HEK293 (cell line): ENCODE measurements around the gene CHST9.

Source experiments
- CTCF ChIA-PET: fragments of 350-600 bp; formaldehyde crosslinking; extraction: SDS; loops from one replicate; lab custom pipeline; 2021; ENCODE audit warnings: antibody characterized with exemption; lab: Yijun Ruan, JAX
- POLR2A ChIA-PET: fragments of 300-600 bp; formaldehyde crosslinking; extraction: SDS; loops from one replicate; lab custom pipeline; 2020; ENCODE audit warnings: antibody characterized with exemption, inconsistent platforms; lab: Yijun Ruan, JAX
- H3K27ac ChIP-seq: fragments of 200-500 bp; sonication (Bioruptor generic); 2 replicates; pipeline ENCODE4 v1.5.1; 2014; ENCODE audit warnings: low read depth, low read length, control low read depth, inconsistent platforms; ENCODE audit errors: extremely low read depth
- H3K36me3 ChIP-seq, 2 experiments: fragments of 200-500 bp in 1 of 2; sonication (Bioruptor generic) in 1 of 2; 1 replicate in 1 of 2; 2 replicates in 1 of 2; pipeline ENCODE4 v1.5.1; 2014 to 2017; ENCODE audit warnings: inconsistent platforms in 2 of 2, low read length in 2 of 2; ENCODE audit not compliant: control insufficient read depth in 2 of 2, insufficient read depth in 1 of 2
- H3K4me1 ChIP-seq: fragments of 200-500 bp; sonication (Bioruptor generic); 2 replicates; pipeline ENCODE4 v1.5.1; 2014; ENCODE audit warnings: mild to moderate bottlenecking, low read length, inconsistent platforms; ENCODE audit not compliant: control insufficient read depth, insufficient read depth
- H3K4me3 ChIP-seq: 2 replicates; pipeline ENCODE4 v1.5.1; 2011; ENCODE audit warnings: low read depth, mild to moderate bottlenecking, control low read depth, low read length, moderate library complexity
- H3K9me3 ChIP-seq: fragments of 200-500 bp; sonication (Bioruptor generic); 2 replicates; pipeline ENCODE4 v1.5.1; 2014; ENCODE audit warnings: low read depth, low read length, inconsistent platforms; ENCODE audit not compliant: control insufficient read depth, insufficient read depth
- HOXA7 ChIP-seq: sonication (generic); formaldehyde crosslinking; IDR thresholded peaks from 2 replicates; pipeline ENCODE4 v1.8.1; 2022; ENCODE audit warnings: missing genetic modification reagents, borderline replicate concordance
- KLF1 ChIP-seq: fragments of 450-650 bp; formaldehyde crosslinking; IDR thresholded peaks from 2 replicates; pipeline ENCODE4 v1.5.1; 2016; ENCODE audit warnings: missing biosample characterization, missing genetic modification characterization
- ZEB2 ChIP-seq: fragments of 450-650 bp; formaldehyde crosslinking; IDR thresholded peaks from 2 replicates; pipeline ENCODE4 v1.5.1; 2016; ENCODE audit warnings: missing biosample characterization, missing genetic modification characterization
- ZNF157 ChIP-seq: fragments of 450-650 bp; formaldehyde crosslinking; IDR thresholded peaks from 2 replicates; pipeline ENCODE4 v1.5.1; 2016; ENCODE audit warnings: missing biosample characterization, missing genetic modification characterization
- ZNF223 ChIP-seq: fragments of 450-650 bp; formaldehyde crosslinking; IDR thresholded peaks from 2 replicates; pipeline ENCODE4 v1.5.1; 2016; ENCODE audit warnings: missing biosample characterization, missing genetic modification characterization
- ZNF544 ChIP-seq: fragments of 450-650 bp; formaldehyde crosslinking; IDR thresholded peaks from 2 replicates; pipeline ENCODE4 v1.5.0; 2017; ENCODE audit warnings: missing biosample characterization, missing genetic modification characterization
- TF ChIP-seq, protein P1 (sequence below): fragments of 450-650 bp; formaldehyde crosslinking; IDR thresholded peaks from 2 replicates; pipeline ENCODE4 v1.5.1; 2017; ENCODE audit warnings: missing biosample characterization, missing genetic modification characterization
- TF ChIP-seq, protein P2 (sequence below): fragments of 450-650 bp; formaldehyde crosslinking; IDR thresholded peaks from 2 replicates; pipeline ENCODE4 v1.5.1; 2016; ENCODE audit warnings: missing biosample characterization, missing genetic modification characterization
- TF ChIP-seq, protein P3 (sequence below): fragments of 450-650 bp; formaldehyde crosslinking; optimal IDR thresholded peaks from 2 replicates; pipeline ENCODE3; 2016; ENCODE audit warnings: missing biosample characterization, mild to moderate bottlenecking, missing genetic modification characterization
- TF ChIP-seq, protein P4 (sequence below): fragments of 450-650 bp; formaldehyde crosslinking; IDR thresholded peaks from 2 replicates; pipeline ENCODE4 v1.5.1; 2016; ENCODE audit warnings: missing biosample characterization, missing genetic modification characterization
- TF ChIP-seq, protein P5 (sequence below): fragments of 450-650 bp; formaldehyde crosslinking; conservative IDR thresholded peaks from 2 replicates; pipeline ENCODE4 v1.5.1; 2016; ENCODE audit warnings: low read depth, missing biosample characterization, missing genetic modification characterization

The CHST9 gene

DNA sequence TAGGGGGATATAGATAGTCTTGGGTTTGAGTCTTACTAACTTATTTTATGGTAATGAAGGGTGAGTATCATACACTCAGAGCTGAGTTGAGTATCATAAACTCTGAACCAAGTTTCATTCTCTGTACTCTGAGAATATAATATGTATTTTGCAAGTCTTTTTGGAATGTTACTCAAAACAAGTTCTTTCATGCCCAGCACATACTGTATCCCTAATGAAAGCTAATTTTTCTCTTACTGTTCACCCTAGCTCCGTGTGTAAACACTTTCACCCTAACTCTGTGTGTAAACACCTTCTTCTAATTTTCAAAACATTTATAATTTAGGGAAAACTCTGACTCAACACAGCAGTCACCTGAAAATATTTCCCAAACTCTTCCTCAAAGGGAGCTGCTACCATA, 29.7 kb upstream of the CHST9 start (continued):
- TF ChIP-seq, protein P1, sequence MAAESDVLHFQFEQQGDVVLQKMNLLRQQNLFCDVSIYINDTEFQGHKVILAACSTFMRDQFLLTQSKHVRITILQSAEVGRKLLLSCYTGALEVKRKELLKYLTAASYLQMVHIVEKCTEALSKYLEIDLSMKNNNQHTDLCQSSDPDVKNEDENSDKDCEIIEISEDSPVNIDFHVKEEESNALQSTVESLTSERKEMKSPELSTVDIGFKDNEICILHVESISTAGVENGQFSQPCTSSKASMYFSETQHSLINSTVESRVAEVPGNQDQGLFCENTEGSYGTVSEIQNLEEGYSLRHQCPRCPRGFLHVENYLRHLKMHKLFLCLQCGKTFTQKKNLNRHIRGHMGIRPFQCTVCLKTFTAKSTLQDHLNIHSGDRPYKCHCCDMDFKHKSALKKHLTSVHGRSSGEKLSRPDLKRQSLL (tag by site-specific recombination): no peak

DNA sequence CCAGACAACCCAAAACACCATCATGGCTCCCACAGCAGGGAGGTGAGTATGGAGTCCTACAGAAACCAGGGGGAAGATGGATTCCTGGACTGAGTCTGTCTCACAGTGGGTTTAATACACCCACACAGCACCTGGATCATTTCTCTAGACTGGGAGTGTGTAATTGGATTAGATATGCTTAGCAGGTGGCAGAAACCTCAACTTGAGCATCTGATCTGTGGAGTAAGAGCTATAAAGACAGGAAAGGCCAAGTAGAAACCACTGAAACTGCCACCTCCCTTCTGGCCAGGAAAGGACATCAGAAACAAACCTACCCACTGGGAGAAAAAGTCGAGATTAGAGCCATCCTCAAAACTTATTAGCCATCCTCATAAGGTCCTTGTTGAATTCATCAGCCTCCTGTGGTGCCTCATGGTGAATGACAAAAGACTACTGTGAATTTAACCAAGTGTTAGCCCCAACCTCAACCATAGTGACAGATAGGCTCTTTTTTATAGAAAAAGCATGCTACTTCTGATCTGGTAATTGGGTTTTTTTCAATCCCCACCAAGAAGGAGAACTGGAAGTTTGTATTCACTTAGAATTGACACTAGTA, 28.1 kb upstream of the CHST9 start:
- Histone ChIP-seq H3K9me3 (no peaks in the 10 kb centered on the region), H3K4me1 (no peaks in the 10 kb centered on the region), H3K4me3 (no peak overlapping the region), H3K36me3 (no peaks in the 10 kb centered on the region), H3K27ac (no peak overlapping the region)
- TF ChIP-seq ZNF223 (tag by site-specific recombination) (no peak), ZNF544 (no peak), ZEB2 (tag by site-specific recombination) (no peak), HOXA7 (no peak)
- TF ChIP-seq, protein P2, sequence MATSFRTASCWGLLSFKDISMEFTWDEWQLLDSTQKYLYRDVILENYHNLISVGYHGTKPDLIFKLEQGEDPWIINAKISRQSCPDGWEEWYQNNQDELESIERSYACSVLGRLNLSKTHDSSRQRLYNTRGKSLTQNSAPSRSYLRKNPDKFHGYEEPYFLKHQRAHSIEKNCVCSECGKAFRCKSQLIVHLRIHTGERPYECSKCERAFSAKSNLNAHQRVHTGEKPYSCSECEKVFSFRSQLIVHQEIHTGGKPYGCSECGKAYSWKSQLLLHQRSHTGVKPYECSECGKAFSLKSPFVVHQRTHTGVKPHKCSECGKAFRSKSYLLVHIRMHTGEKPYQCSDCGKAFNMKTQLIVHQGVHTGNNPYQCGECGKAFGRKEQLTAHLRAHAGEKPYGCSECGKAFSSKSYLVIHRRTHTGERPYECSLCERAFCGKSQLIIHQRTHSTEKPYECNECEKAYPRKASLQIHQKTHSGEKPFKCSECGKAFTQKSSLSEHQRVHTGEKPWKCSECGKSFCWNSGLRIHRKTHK (tag by site-specific recombination): no peak
- TF ChIP-seq, protein P3, sequence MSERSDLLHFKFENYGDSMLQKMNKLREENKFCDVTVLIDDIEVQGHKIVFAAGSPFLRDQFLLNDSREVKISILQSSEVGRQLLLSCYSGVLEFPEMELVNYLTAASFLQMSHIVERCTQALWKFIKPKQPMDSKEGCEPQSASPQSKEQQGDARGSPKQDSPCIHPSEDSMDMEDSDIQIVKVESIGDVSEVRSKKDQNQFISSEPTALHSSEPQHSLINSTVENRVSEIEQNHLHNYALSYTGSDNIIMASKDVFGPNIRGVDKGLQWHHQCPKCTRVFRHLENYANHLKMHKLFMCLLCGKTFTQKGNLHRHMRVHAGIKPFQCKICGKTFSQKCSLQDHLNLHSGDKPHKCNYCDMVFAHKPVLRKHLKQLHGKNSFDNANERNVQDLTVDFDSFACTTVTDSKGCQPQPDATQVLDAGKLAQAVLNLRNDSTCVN (tag by site-specific recombination): no peak
- TF ChIP-seq, protein P4, sequence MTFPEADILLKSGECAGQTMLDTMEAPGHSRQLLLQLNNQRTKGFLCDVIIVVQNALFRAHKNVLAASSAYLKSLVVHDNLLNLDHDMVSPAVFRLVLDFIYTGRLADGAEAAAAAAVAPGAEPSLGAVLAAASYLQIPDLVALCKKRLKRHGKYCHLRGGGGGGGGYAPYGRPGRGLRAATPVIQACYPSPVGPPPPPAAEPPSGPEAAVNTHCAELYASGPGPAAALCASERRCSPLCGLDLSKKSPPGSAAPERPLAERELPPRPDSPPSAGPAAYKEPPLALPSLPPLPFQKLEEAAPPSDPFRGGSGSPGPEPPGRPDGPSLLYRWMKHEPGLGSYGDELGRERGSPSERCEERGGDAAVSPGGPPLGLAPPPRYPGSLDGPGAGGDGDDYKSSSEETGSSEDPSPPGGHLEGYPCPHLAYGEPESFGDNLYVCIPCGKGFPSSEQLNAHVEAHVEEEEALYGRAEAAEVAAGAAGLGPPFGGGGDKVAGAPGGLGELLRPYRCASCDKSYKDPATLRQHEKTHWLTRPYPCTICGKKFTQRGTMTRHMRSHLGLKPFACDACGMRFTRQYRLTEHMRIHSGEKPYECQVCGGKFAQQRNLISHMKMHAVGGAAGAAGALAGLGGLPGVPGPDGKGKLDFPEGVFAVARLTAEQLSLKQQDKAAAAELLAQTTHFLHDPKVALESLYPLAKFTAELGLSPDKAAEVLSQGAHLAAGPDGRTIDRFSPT (tag by site-specific recombination): no peak
- TF ChIP-seq, protein P5, sequence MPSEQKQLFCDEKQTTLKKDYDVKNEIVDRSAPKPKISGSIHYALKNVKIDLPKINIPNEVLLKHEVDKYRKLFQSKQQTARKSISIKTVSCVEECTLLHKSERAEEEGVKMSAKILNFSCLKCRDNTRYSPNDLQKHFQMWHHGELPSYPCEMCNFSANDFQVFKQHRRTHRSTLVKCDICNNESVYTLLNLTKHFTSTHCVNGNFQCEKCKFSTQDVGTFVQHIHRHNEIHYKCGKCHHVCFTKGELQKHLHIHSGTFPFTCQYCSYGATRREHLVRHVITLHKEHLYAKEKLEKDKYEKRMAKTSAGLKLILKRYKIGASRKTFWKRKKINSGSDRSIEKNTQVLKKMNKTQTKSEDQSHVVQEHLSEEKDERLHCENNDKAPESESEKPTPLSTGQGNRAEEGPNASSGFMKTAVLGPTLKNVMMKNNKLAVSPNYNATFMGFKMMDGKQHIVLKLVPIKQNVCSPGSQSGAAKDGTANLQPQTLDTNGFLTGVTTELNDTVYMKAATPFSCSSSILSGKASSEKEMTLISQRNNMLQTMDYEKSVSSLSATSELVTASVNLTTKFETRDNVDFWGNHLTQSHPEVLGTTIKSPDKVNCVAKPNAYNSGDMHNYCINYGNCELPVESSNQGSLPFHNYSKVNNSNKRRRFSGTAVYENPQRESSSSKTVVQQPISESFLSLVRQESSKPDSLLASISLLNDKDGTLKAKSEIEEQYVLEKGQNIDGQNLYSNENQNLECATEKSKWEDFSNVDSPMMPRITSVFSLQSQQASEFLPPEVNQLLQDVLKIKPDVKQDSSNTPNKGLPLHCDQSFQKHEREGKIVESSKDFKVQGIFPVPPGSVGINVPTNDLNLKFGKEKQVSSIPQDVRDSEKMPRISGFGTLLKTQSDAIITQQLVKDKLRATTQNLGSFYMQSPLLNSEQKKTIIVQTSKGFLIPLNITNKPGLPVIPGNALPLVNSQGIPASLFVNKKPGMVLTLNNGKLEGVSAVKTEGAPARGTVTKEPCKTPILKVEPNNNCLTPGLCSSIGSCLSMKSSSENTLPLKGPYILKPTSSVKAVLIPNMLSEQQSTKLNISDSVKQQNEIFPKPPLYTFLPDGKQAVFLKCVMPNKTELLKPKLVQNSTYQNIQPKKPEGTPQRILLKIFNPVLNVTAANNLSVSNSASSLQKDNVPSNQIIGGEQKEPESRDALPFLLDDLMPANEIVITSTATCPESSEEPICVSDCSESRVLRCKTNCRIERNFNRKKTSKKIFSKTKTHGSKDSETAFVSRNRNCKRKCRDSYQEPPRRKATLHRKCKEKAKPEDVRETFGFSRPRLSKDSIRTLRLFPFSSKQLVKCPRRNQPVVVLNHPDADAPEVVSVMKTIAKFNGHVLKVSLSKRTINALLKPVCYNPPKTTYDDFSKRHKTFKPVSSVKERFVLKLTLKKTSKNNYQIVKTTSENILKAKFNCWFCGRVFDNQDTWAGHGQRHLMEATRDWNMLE: no peak
- CTCF ChIA-PET: interaction anchor here (1.0 kb wide), 1 partner anchor 36 kb away, joined by 4 read pairs; no protein-coding TSS in a partner anchor
- POLR2A ChIA-PET: no interaction called here

DNA sequence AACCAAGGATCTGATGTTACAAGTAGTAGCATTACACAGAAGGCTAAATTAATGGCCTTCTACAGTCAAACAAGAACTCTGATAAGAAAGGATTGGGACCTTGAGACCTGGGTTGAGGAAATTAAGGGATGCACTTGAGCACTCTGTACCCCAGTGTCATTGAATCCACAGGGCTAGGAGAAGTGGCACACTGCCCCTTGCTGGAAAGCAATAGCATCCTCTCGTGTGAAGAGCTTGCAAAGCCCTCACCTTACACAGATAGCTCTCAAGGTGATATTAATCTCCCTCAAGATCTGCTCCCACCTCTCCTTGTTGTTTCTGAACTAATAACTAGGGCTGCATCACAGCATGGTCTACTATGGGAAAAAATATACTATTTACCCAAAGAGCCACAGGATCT, 26.5 kb upstream of the CHST9 start:
- Histone ChIP-seq H3K4me1 (no peaks in the 10 kb centered on the region), H3K9me3 (no peaks in the 10 kb centered on the region), H3K36me3 (no peaks in the 10 kb centered on the region), H3K27ac (no peak overlapping the region), H3K4me3 (no peak overlapping the region)
- TF ChIP-seq KLF1 (tag by site-specific recombination) (no peak), ZNF157 (no peak)
- POLR2A ChIA-PET: no interaction called here
- CTCF ChIA-PET: interaction anchor here (0.7 kb wide), 2 partner anchors 11 to 28 kb away, joined by 3 to 4 read pairs; no protein-coding TSS in a partner anchor
